SU-DHL-6 (cell line): ENCODE measurements around the gene RASA3.

Experiments
- CTCF ChIP-seq: fragments of 200-600 bp; sonication (generic); IDR thresholded peaks from one replicate; pipeline ENCODE4 v1.5.1; 2017; ENCODE audit warnings: antibody characterized with exemption, mild to moderate bottlenecking, low read length, moderate library complexity; ENCODE audit not compliant: insufficient read depth, poor library complexity, severe bottlenecking
- EZH2phosphoT487 ChIP-seq: fragments of 200-600 bp; sonication (generic), shearing (Covaris generic); conservative IDR thresholded peaks from 2 replicates; pipeline ENCODE4 v1.6.1; 2018; ENCODE audit warnings: mild to moderate bottlenecking, antibody characterized with exemption, low read length, moderate library complexity, mixed read lengths

GRCh38 chr13:113947311-113948033 is 185.0 kb downstream of the RASA3 start:
- no peak for TF ChIP-seq CTCF
- no peak for TF ChIP-seq EZH2phosphoT487
